Measurements from ENCODE around the gene GSPT2. TPM values are rescaled to one million over a fixed set of nuclear protein-coding genes. Genes with fewer than 3 reads are reported as not detected.
"Not testable (repeated sequence)": the region's sequence is repeated elsewhere in the genome, so short reads cannot be mapped to it uniquely, and the experiment has no call there.

GSPT2 gene
- total RNA-seq = 6.9 TPM
- long read RNA-seq, transcript GSPT2-201 (1 exons, 2,802 nt) = major isoform, 29 of 30 reads
- long read RNA-seq, partial matches to known transcripts = 0 of 30 reads
- long read RNA-seq, other reads (novel, unspliced or antisense) = 1 of 30 reads

DNA sequence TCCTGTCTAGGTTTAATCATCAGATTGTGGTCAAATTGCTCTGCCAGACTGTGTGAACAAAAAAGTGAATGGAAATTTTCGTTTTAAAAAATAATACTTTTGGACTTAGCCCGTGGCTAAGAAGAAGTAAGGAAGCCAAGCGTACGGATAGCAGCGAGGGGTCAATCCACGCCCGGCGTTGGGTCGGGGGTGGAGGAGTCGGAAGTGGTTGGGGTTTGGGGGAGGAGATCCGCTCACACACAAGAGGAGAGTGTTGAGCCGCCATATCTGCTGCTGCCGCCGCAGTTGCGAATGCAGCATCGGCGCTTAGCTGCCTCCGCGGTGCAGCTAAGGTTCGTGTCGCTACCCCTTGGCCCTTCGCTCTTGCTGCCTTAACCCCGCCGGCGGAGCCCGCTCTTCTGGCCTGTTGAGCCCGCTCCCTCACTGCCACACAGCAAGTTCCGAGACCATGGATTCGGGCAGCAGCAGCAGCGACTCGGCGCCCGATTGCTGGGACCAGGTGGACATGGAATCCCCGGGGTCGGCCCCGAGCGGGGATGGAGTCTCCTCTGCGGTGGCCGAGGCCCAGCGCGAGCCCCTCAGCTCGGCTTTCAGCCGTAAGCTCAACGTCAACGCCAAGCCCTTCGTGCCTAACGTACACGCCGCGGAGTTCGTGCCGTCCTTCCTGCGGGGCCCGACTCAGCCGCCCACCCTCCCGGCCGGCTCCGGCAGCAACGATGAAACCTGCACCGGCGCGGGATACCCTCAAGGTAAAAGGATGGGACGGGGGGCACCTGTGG is at the start of gene GSPT2:
TSS of gene GSPT2 (plus strand) at position 264 of the 779 bp plus-strand sequence. CDS start at position 449, 185 bp downstream.
- intact Hi-C loops (cut with DNase I) = no loop called here

DNA sequence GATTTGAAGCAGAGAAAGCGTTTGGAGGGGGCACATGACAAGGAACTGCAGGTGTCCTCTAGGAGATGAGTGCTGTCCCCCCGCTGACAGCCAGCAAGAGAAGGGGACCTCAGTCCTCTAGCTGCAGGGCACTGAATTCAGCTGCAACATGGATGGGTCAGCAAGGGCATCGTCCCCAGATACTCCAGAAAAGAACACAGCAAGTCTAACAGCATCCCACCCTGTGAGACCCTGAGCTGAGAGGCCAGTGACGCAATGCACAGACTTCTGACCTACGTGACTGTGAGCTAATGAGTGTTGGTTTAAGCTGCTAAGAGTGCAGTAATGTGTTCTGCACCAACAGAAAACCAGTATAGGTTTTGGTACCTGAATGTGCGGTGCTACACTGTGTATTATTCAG is 49.0 kb upstream of the GSPT2 start:
- DNase-seq (no peak), ATAC-seq (ENCODE audit: poor library complexity) (no peak)
- intact Hi-C loops (cut with DNase I) = no loop called here

More for the DNA sequence above, at the start of gene GSPT2:
- DNase-seq (peak; percentile 77), ATAC-seq (ENCODE audit: poor library complexity) (peak; percentile 98)

DNA sequence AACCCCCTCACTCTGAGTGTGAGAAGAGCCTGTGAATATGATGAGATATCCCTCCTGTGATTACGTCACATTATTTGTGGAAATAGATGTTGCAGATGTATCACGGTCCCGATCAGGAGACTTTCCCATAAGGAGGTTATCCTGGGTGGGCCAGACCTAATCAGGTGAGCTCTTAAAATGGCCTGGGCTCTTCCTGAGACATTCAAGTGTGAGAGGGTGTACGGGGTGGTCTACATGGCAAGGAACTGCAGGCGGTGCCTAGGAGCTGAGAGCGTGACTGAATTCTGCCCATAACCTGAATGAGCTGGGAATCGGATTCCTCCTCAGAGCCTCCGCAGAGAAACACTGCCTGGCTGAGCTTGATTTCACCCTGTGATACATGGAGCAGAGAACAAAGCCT is 45.8 kb upstream of the GSPT2 start:
- intact Hi-C loops (cut with DNase I) = no loop called here
- ATAC-seq (ENCODE audit: poor library complexity) = no peak
- DNase-seq = no peak

DNA sequence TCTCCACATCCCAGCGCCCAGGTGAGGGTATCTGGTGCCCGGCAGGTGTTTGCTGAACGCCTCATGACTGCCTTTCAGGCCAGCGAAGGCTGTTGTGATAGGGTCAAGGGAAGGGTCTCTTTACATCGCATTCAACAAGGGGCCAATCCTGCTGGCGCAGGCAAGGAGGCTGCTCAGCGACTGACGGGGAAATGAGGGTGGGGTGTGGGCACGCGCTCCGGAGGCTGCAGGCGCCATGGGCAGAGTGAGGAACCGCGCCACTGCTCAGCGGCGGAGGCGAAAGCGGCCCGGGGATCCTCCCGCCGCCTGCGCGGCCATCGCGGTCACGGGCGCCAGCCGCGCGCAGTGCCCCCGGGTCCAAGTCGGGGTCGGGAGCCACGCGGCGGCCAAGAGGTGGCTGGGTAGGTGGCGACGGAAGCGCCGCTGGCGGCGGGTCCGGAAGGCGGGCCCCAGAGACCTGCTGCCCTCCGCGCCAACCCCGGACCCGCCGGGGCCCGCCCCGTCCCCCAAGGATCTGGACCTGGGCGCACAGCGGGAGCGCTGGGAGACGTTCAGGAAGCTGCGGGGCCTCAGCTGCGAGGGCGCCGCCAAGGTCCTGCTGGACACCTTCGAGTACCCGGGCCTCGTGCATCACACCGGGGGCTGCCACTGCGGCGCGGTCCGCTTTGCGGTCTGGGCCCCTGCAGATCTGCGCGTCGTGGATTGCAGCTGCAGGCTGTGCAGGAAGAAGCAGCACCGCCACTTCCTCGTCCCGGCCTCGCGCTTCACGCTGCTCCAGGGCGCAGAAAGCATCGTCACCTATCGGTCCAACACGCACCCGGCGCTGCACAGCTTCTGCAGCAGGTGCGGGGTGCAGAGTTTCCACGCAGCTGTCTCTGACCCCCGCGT is 32.7 kb upstream of the GSPT2 start, which contains the start of gene CENPVL1:
TSS of gene CENPVL1 (plus strand) at position 236 of the 888 bp plus-strand sequence. CDS start at position 236, 0 bp downstream.
- ATAC-seq (ENCODE audit: poor library complexity); DNase-seq; intact Hi-C loops (cut with DNase I): not testable (repeated sequence)

GRCh38 chrX:51712943-51713647 is 30.1 kb upstream of the GSPT2 start:
- ATAC-seq (ENCODE audit: poor library complexity); intact Hi-C loops (cut with DNase I): not testable (repeated sequence)

GRCh38 chrX:51728202-51728601 is 15.0 kb upstream of the GSPT2 start:
- intact Hi-C loops (cut with DNase I) = no loop called here
- DNase-seq = no peak
- no peak for ATAC-seq (ENCODE audit: poor library complexity)

More at GRCh38 chrX:51712943-51713647, 30.1 kb upstream of the GSPT2 start:
- not testable (repeated sequence) for DNase-seq

- DNase-seq (no peak), ATAC-seq (ENCODE audit: poor library complexity) (no peak)
- intact Hi-C loops (cut with DNase I) = no loop called here
Observed at GRCh38 chrX:51737091-51737490, 6.2 kb upstream of the GSPT2 start.

GRCh38 chrX:51742586-51742985 is 656 bp upstream of the GSPT2 start:
- ATAC-seq (ENCODE audit: poor library complexity) = no peak
- intact Hi-C loops (cut with DNase I) = no loop called here
- no peak for DNase-seq

GRCh38 chrX:51747671-51748070 is 4.4 kb downstream of the GSPT2 start:
- intact Hi-C loops (cut with DNase I) = no loop called here
- ATAC-seq (ENCODE audit: poor library complexity) (no peak), DNase-seq (no peak)

- no peak for DNase-seq
- ATAC-seq (ENCODE audit: poor library complexity) = no peak
- intact Hi-C loops (cut with DNase I) = no loop called here
Observed at GRCh38 chrX:51759055-51759839, 16.0 kb downstream of the GSPT2 start.

GRCh38 chrX:51760657-51761056 is 17.4 kb downstream of the GSPT2 start:
- no peak for ATAC-seq (ENCODE audit: poor library complexity)
- intact Hi-C loops (cut with DNase I) = no loop called here
- DNase-seq = no peak

DNA sequence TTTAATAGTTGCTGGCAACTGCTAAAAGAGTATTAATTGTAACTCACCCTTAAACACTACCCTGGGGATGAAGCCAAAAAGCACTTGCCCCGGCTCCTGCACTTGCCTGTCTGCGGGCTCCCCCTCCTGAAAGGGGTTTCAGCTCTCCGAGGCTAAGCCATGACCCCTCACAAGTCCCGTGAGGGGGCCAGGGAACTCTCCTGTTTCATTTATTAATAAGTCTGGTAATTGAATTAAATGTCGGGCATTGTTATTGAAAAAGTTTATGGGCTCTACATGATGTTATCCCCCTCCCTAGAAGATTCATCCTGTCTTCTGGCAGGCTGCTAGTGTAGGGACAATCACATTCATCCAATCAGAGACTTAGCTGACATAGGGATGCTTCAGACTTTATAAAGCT is 23.3 kb downstream of the GSPT2 start:
- intact Hi-C loops (cut with DNase I) = no loop called here
- ATAC-seq (ENCODE audit: poor library complexity) (no peak), DNase-seq (no peak)

GRCh38 chrX:51776851-51777250 is 33.6 kb downstream of the GSPT2 start:
- DNase-seq (no peak), ATAC-seq (ENCODE audit: poor library complexity) (no peak)
- intact Hi-C loops (cut with DNase I) = no loop called here

DNA sequence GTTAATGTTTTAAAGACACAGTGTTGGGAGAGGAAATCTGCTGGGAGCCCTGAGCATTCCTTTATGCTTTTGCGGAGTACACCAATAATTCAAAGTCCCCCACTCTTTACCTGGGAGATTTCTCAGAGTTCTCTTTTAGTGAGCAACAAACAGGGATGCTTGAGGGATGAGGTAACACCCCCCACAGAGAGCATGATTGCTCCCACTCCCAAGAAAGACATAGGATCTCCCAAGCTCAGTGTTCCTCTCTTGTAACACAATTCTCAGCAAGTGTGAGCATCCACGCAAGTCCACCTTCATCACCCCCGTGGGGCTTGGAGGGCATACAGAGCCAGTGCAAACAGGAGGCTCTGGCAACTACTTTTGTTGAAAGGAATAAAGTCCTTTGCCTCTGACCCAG is 36.1 kb downstream of the GSPT2 start:
- ATAC-seq (ENCODE audit: poor library complexity) (no peak), DNase-seq (no peak)
- intact Hi-C loops (cut with DNase I) = no loop called here

DNA sequence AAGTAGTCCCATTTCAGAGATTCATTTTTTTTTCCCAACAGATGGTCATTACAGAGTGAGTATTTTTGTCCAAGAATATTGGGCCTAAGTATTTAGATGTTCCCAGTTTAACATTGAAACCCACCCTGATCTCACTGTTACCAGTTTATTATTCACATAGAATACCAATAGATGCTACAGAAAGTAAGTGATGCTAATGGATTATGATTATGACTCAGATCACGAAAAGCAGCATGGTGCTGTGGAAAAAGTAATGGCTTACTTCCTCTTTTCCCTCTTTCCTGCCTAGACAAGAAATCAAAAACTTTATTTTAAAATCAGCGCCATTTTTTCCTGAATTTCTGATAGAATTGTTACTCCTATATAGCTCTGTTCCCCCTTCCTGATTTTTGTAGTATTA is 51.9 kb downstream of the GSPT2 start:
- ATAC-seq (ENCODE audit: poor library complexity) (no peak), DNase-seq (no peak)
- intact Hi-C loops (cut with DNase I) = no loop called here
